ENCODE data around the gene IFI27L1. TPM values are rescaled to one million over a fixed set of nuclear protein-coding genes. Genes with fewer than 3 reads are reported as not detected.
A peak's percentile ranks its signal among the peaks of the same experiment; 100 is the strongest.

IFI27L1 gene
- total RNA-seq, 1 donor: 9.8 TPM

DNA sequence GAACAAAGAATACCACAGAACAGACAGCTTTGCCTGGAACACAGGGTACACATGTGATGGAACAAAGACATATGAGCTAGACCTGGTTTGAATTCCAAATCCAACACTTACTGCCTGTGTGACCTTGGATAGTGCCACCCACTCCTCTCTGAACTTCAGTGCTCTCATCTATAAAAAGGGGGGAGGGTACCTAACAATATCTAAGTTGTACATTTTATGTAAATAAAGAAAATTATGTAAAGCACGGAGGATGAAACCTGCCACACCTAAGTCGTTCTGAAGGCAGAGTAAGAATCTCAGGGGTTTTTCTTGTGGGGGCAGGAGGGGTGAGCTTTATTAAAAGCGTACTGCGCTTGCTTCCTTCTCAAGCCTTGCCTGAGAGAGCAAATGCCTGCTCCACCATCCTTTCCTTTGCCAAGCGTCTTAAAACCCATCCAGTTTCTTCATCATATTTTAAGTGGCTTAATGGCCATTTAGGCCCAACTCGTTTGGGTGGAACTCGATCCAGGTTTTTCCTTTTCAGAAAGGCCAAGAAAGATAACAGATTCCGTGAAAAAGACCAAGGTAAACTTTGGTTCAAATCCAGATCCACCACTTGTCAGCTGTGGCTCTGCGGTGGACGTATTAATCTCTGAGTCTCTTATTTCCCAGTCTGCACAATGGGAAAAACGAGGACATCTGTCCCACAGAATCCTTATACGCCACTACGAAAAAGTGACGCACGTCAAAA, 1.1 kb upstream of the IFI27L1 start:
- Histone ChIP-seq H3K79me2 (ENCODE audit: insufficient read depth, low read length) (peaks cover 85% of the 10 kb centered on the region), H3K27me3 (ENCODE audit: insufficient read depth, low read length) (no peaks in the 10 kb centered on the region), H3K4me1 (ENCODE audit: insufficient read depth, low read length) (peaks cover 35% of the 10 kb centered on the region), H3K9me3 (ENCODE audit: low read depth, low read length) (no peaks in the 10 kb centered on the region), H3K36me3 (ENCODE audit: insufficient read depth, low read length) (peaks cover 25% of the 10 kb centered on the region), H2AFZ (ENCODE audit: low read length) (peak overlapping the region; percentile 53), H3K4me3 (ENCODE audit: insufficient read depth, low read length) (peak overlapping the region; percentile 93), H3K4me2 (ENCODE audit: insufficient read depth, low read length) (peak overlapping the region; percentile 98), H3K27ac (ENCODE audit: low read depth, low read length) (peak overlapping the region; percentile 95), H4K20me1 (ENCODE audit: insufficient read depth, low read length) (peaks cover 30% of the 10 kb centered on the region)
- TF ChIP-seq, protein P1, sequence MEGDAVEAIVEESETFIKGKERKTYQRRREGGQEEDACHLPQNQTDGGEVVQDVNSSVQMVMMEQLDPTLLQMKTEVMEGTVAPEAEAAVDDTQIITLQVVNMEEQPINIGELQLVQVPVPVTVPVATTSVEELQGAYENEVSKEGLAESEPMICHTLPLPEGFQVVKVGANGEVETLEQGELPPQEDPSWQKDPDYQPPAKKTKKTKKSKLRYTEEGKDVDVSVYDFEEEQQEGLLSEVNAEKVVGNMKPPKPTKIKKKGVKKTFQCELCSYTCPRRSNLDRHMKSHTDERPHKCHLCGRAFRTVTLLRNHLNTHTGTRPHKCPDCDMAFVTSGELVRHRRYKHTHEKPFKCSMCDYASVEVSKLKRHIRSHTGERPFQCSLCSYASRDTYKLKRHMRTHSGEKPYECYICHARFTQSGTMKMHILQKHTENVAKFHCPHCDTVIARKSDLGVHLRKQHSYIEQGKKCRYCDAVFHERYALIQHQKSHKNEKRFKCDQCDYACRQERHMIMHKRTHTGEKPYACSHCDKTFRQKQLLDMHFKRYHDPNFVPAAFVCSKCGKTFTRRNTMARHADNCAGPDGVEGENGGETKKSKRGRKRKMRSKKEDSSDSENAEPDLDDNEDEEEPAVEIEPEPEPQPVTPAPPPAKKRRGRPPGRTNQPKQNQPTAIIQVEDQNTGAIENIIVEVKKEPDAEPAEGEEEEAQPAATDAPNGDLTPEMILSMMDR (IDR thresholded peaks at IDR 0.05; ENCODE audit: extremely low read depth, low read depth, low read length): no peak
- peak; percentile 82 for DNase-seq (ENCODE audit: insufficient read length, low spot score, missing footprints)

DNA sequence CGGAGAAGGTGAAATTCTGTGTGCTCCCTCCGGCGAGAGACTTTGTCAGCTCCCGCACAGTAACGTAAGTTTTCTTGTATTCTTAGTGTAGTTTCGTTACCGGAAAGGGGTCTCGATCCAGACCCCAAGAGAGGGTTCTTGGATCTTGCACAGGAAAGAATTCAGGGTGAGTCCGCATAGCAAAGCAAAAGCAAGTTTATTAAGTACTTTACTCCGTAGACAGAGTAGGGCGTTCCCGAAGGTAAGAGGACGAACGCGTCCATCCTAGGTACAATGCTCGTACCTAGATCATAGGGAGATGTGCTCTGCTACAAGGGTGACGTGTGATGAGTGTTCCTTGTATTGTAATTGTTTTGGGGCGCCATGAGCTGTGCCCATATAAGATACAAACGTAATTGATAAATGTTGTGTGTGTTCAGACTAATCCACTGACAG, 293 bp downstream of the IFI27L1 start:
- H3K9me3 ChIP-seq (ENCODE audit: low read depth, low read length): no peaks in the 10 kb centered on the region
- H3K36me3 ChIP-seq (ENCODE audit: insufficient read depth, low read length): peaks cover 25% of the 10 kb centered on the region
- peaks cover 35% of the 10 kb centered on the region for H3K4me1 ChIP-seq (ENCODE audit: insufficient read depth, low read length)
- peak overlapping the region; percentile 95 for H3K27ac ChIP-seq (ENCODE audit: low read depth, low read length)
- no peaks in the 10 kb centered on the region for H3K27me3 ChIP-seq (ENCODE audit: insufficient read depth, low read length)
- H3K4me2 ChIP-seq (ENCODE audit: insufficient read depth, low read length): peak overlapping the region; percentile 98
- DNase-seq (ENCODE audit: insufficient read length, low spot score, missing footprints): no peak
- H3K79me2 ChIP-seq (ENCODE audit: insufficient read depth, low read length): peaks cover 75% of the 10 kb centered on the region
- TF ChIP-seq, protein P1 (IDR thresholded peaks at IDR 0.05; ENCODE audit: extremely low read depth, low read depth, low read length): no peak
- H4K20me1 ChIP-seq (ENCODE audit: insufficient read depth, low read length): peaks cover 26% of the 10 kb centered on the region
- H2AFZ ChIP-seq (ENCODE audit: low read length): peak overlapping the region; percentile 93
- peak overlapping the region; percentile 93 for H3K4me3 ChIP-seq (ENCODE audit: insufficient read depth, low read length)

DNA sequence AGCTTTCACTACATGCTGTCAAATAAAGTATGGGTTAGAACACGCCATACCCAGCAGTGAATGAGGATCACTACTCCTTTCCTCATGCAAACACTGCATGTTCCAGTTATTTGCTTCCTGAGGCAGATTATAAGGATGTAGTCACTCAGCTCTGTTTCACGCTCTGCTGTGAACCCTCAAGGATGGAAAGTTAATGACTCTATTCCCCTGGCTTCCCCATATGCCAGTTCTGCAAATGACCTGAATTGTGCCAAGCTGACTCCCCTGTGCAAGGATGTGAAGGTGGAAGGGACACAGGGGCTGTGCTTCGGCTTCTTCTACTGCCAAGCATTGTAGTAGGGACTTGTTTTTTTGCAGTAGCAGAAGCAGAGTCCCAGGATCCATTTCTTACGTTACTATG, 6.8 kb downstream of the IFI27L1 start:
- H4K20me1 ChIP-seq (ENCODE audit: insufficient read depth, low read length): no peaks in the 10 kb centered on the region
- H3K9me3 ChIP-seq (ENCODE audit: low read depth, low read length): no peaks in the 10 kb centered on the region
- no peaks in the 10 kb centered on the region for H3K27me3 ChIP-seq (ENCODE audit: insufficient read depth, low read length)
- DNase-seq (ENCODE audit: insufficient read length, low spot score, missing footprints): no peak
- no peak overlapping the region for H2AFZ ChIP-seq (ENCODE audit: low read length)
- peaks cover 14% of the 10 kb centered on the region for H3K79me2 ChIP-seq (ENCODE audit: insufficient read depth, low read length)
- peaks cover 18% of the 10 kb centered on the region for H3K4me1 ChIP-seq (ENCODE audit: insufficient read depth, low read length)
- H3K4me3 ChIP-seq (ENCODE audit: insufficient read depth, low read length): no peak overlapping the region
- no peak overlapping the region for H3K4me2 ChIP-seq (ENCODE audit: insufficient read depth, low read length)
- TF ChIP-seq, protein P1 (IDR thresholded peaks at IDR 0.05; ENCODE audit: extremely low read depth, low read depth, low read length): no peak
- no peaks in the 10 kb centered on the region for H3K36me3 ChIP-seq (ENCODE audit: insufficient read depth, low read length)
- no peak overlapping the region for H3K27ac ChIP-seq (ENCODE audit: low read depth, low read length)

DNA sequence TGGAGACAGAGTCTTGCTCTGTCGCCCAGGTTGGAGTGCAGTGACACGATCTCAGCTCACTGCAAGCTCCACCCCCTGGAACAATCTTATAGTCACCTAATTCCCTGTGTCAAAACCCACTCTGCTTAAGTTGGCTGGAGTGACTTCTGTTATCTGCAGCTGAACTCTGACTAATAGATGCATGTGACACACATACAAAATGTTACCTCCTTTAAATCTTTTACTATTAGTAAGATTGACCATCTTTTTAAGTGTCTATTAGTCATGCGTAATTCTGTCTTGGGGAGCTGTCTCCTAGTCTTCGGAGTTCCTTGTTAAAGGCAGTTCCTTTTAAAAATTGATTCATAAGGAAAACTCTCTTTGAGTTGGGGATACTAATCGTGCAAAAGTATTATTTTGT, 7.4 kb downstream of the IFI27L1 start:
- TF ChIP-seq, protein P1 (IDR thresholded peaks at IDR 0.05; ENCODE audit: extremely low read depth, low read depth, low read length): no peak
- peak; percentile 88 for DNase-seq (ENCODE audit: insufficient read length, low spot score, missing footprints)
- H3K36me3 ChIP-seq (ENCODE audit: insufficient read depth, low read length): no peaks in the 10 kb centered on the region
- peaks cover 18% of the 10 kb centered on the region for H3K4me1 ChIP-seq (ENCODE audit: insufficient read depth, low read length)
- H4K20me1 ChIP-seq (ENCODE audit: insufficient read depth, low read length): no peaks in the 10 kb centered on the region
- H3K27ac ChIP-seq (ENCODE audit: low read depth, low read length): no peak overlapping the region
- H3K4me2 ChIP-seq (ENCODE audit: insufficient read depth, low read length): peak overlapping the region; percentile 25
- no peak overlapping the region for H2AFZ ChIP-seq (ENCODE audit: low read length)
- peaks cover 11% of the 10 kb centered on the region for H3K79me2 ChIP-seq (ENCODE audit: insufficient read depth, low read length)
- no peaks in the 10 kb centered on the region for H3K27me3 ChIP-seq (ENCODE audit: insufficient read depth, low read length)
- no peak overlapping the region for H3K4me3 ChIP-seq (ENCODE audit: insufficient read depth, low read length)
- H3K9me3 ChIP-seq (ENCODE audit: low read depth, low read length): no peaks in the 10 kb centered on the region
